MM.1S (cell line): ENCODE results near the gene CYFIP1.

ENCODE experiments used
- DNase-seq: peaks from one replicate; pipeline ENCODE4 v3.0.0-alpha.2; 2015
- H2AFZ ChIP-seq: fragments of 300-600 bp; sonication (generic); 2 replicates; pipeline ENCODE4 v1.6.0; 2016; ENCODE audit warnings: antibody characterized with exemption, low read length
- H3F3A ChIP-seq: fragments of 300-600 bp; sonication (generic); 2 replicates; pipeline ENCODE4 v1.6.1; 2016; ENCODE audit warnings: mild to moderate bottlenecking, antibody characterized with exemption, low read length, moderate library complexity, mixed read lengths; ENCODE audit not compliant: insufficient read depth
- H3K27ac ChIP-seq: fragments of 300-600 bp; sonication (generic); 2 replicates; pipeline ENCODE4 v1.5.1; 2016; ENCODE audit warnings: mild to moderate bottlenecking, low read length
- H3K27me3 ChIP-seq: fragments of 300-600 bp; sonication (generic); replicated peaks from 2 replicates; pipeline ENCODE4 v1.6.0; 2016; ENCODE audit warnings: low read length; ENCODE audit not compliant: insufficient read depth
- H3K36me3 ChIP-seq: fragments of 300-600 bp; sonication (generic); replicated peaks from 2 replicates; pipeline ENCODE4 v1.6.1; 2016; ENCODE audit warnings: mild to moderate bottlenecking, low read length, mixed read lengths; ENCODE audit not compliant: insufficient read depth
- H3K4me1 ChIP-seq: fragments of 300-600 bp; sonication (generic); 2 replicates; pipeline ENCODE4 v1.6.1; 2016; ENCODE audit warnings: low read length, mixed read lengths
- H3K4me2 ChIP-seq: fragments of 300-600 bp; sonication (generic); 2 replicates; pipeline ENCODE4 v1.6.0; 2016; ENCODE audit warnings: low read depth, low read length
- H3K4me3 ChIP-seq: fragments of 300-600 bp; sonication (generic); 2 replicates; pipeline ENCODE4 v1.5.1; 2016; ENCODE audit warnings: low read length, mixed read lengths
- H3K79me2 ChIP-seq: fragments of 300-600 bp; sonication (generic); 2 replicates; pipeline ENCODE4 v1.6.1; 2016; ENCODE audit warnings: mixed run types, low read length, mixed read lengths
- H3K9ac ChIP-seq: fragments of 300-600 bp; sonication (generic); 2 replicates; pipeline ENCODE4 v1.6.1; 2016; ENCODE audit warnings: low read length, mixed read lengths
- H3K9me2 ChIP-seq: fragments of 300-600 bp; sonication (generic); replicated peaks from 2 replicates; pipeline ENCODE4 v1.6.1; 2016; ENCODE audit warnings: mild to moderate bottlenecking, low read length, mixed read lengths; ENCODE audit not compliant: insufficient read depth
- H3K9me3 ChIP-seq: fragments of 300-600 bp; sonication (generic); replicated peaks from 2 replicates; pipeline ENCODE4 v1.6.1; 2016; ENCODE audit warnings: mild to moderate bottlenecking, low read length, mixed read lengths; ENCODE audit not compliant: insufficient read depth
- H4K20me1 ChIP-seq: fragments of 300-600 bp; sonication (generic); 2 replicates; pipeline ENCODE4 v1.6.1; 2016; ENCODE audit warnings: mild to moderate bottlenecking, low read length, moderate library complexity, mixed read lengths; ENCODE audit not compliant: insufficient read depth
- EZH2 ChIP-seq: fragments of 300-600 bp; sonication (generic); optimal IDR thresholded peaks from 2 replicates; pipeline ENCODE3; 2017; ENCODE audit warnings: low read depth, mild to moderate bottlenecking, antibody characterized with exemption, low read length, mixed read lengths
- EZH2phosphoT487 ChIP-seq: fragments of 300-600 bp; sonication (generic); IDR thresholded peaks from 2 replicates; pipeline ENCODE4 v1.6.1; 2018; ENCODE audit warnings: antibody characterized with exemption, low read length
- TF ChIP-seq, protein P1 (sequence below): fragments of 300-600 bp; sonication (generic); IDR thresholded peaks from 2 replicates; pipeline ENCODE4 v1.5.1; 2016; ENCODE audit warnings: antibody characterized with exemption, low read length, mixed read lengths

CYFIP1 gene

DNA sequence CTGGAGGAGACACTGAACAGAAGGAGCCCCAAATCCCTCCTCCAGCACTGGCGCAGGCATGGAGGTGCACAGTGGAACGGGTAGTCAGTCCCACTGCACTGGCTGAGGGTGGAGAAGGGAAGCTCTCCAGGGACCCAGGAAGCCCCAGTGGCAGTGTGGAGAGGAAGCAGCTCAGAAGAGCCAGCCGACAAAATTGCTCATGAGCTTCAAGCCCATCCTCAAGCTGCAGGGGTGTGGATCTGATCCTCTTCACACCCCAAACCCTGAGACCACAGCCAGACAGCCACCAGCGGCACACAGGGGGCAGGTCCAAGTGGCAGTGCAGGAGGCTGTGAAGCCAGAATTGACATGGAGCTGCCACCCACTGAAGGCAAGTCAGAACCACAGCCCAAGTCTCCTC, 32.1 kb downstream of the CYFIP1 start:
- Histone ChIP-seq H3K4me1 (no peaks in the 10 kb centered on the region), H2AFZ (no peak overlapping the region), H3K27me3 (no peaks in the 10 kb centered on the region), H3K9me3 (no peaks in the 10 kb centered on the region), H3K36me3 (no peaks in the 10 kb centered on the region), H3K4me3 (no peak overlapping the region), H3K9ac (no peak overlapping the region), H3K9me2 (no peaks in the 10 kb centered on the region), H4K20me1 (no peaks in the 10 kb centered on the region), H3K27ac (no peak overlapping the region), H3K4me2 (no peak overlapping the region), H3F3A (no peaks in the 10 kb centered on the region), H3K79me2 (peaks cover 49% of the 10 kb centered on the region)
- TF ChIP-seq EZH2phosphoT487 (no peak), EZH2 (no peak)
- TF ChIP-seq, protein P1, sequence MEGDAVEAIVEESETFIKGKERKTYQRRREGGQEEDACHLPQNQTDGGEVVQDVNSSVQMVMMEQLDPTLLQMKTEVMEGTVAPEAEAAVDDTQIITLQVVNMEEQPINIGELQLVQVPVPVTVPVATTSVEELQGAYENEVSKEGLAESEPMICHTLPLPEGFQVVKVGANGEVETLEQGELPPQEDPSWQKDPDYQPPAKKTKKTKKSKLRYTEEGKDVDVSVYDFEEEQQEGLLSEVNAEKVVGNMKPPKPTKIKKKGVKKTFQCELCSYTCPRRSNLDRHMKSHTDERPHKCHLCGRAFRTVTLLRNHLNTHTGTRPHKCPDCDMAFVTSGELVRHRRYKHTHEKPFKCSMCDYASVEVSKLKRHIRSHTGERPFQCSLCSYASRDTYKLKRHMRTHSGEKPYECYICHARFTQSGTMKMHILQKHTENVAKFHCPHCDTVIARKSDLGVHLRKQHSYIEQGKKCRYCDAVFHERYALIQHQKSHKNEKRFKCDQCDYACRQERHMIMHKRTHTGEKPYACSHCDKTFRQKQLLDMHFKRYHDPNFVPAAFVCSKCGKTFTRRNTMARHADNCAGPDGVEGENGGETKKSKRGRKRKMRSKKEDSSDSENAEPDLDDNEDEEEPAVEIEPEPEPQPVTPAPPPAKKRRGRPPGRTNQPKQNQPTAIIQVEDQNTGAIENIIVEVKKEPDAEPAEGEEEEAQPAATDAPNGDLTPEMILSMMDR: no peak
- DNase-seq: no peak

DNA sequence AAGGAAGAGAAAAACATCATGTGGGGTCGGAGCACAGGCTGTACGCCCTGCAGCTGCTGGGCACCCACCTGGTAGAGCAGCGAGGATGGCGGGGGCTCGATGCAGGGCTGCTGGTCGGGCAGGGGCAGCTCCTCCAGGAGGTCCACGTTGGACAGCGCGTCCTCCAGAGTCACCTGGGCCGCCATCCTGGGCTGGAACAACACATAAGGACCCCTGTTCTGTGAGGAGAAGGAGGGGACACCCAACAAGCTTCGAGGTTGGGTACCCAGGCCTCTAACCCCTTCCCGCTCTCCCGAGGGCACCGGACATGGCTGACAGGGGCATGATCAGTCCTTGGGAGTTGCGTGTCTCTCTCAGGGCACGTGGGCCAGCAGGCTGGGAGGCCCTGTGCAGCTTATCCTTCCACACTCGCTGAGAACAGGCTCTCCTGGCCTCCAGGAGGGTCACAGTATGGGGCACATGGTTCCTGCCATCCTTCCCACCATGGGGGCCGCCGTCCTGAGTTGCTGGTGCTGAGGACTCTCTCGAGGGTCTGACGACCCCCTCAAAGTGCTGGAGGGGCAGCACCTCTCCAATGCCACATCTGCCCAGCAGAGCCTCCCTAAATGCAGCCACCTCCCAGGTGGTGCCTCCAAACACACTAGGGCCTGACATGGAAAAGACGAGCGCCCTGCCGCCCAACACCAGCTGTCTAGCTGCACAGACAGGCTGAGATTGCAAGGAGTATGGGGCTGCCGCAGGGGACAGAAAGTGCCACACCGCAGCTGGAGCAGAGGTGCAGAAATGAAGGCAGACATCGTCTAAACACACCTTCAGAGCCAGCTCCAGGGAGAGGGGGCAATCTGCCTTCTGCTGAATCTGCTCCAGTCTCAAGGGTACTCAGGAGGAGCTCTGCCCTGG, 32.8 kb downstream of the CYFIP1 start:
- Histone ChIP-seq H3K9me2 (no peaks in the 10 kb centered on the region), H3K27me3 (no peaks in the 10 kb centered on the region), H3K79me2 (peaks cover 44% of the 10 kb centered on the region), H3K36me3 (no peaks in the 10 kb centered on the region), H3K4me3 (no peak overlapping the region), H3K27ac (no peak overlapping the region), H3K4me2 (no peak overlapping the region), H3K9me3 (no peaks in the 10 kb centered on the region), H4K20me1 (no peaks in the 10 kb centered on the region), H3F3A (no peaks in the 10 kb centered on the region), H2AFZ (no peak overlapping the region), H3K4me1 (no peaks in the 10 kb centered on the region), H3K9ac (no peak overlapping the region)
- TF ChIP-seq EZH2 (no peak), EZH2phosphoT487 (no peak)
- TF ChIP-seq, protein P1: no peak
- no peak for DNase-seq

DNA sequence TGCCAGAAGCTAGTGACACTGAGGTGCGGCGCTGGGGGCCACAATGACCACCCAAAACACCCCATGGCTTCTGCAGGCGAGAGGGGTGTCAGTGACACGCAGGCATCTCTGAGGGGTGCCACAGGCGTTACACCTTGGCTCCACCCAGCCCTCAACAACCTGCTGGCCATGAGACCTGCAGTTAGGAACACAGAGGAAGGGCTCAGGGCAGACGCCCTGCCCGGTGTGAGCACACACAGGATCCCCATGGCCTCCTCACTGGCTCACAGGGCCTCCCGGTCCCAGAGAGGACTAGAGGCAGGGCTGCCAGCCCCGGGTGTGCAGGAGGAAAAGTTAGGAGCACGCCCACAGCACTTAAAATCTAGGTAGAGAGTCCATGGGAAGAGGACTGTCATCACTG, 35.1 kb downstream of the CYFIP1 start:
- Histone ChIP-seq H3K4me1 (no peaks in the 10 kb centered on the region), H3K4me2 (no peak overlapping the region), H3K9me2 (no peaks in the 10 kb centered on the region), H3K27ac (no peak overlapping the region), H3K9me3 (no peaks in the 10 kb centered on the region), H3F3A (no peaks in the 10 kb centered on the region), H2AFZ (no peak overlapping the region), H3K27me3 (no peaks in the 10 kb centered on the region), H3K79me2 (peaks cover 23% of the 10 kb centered on the region), H4K20me1 (no peaks in the 10 kb centered on the region), H3K36me3 (no peaks in the 10 kb centered on the region), H3K4me3 (no peak overlapping the region), H3K9ac (no peak overlapping the region)
- TF ChIP-seq EZH2phosphoT487 (no peak), EZH2 (no peak)
- TF ChIP-seq, protein P1: no peak
- DNase-seq: no peak
